Peyer's patch (tissue), 4 donors: Measurements from ENCODE around the gene CDH4. TPM values are rescaled to one million over a fixed set of nuclear protein-coding genes. Genes with fewer than 3 reads are reported as not detected.
"Not testable (repeated sequence)": the region's sequence is repeated elsewhere in the genome, so short reads cannot be mapped to it uniquely, and the experiment has no call there.

Experiments
- DNase-seq, 3 donors: peaks; one replicate each; pipeline ENCODE4 v3.0.0-alpha.2; 2017 to 2019
- H3K27ac ChIP-seq, 4 donors: fragments of 200-600 bp; sonication (generic); one replicate each; pipeline ENCODE4 v1.5.1; 2016 to 2019
- H3K27me3 ChIP-seq, 2 donors: fragments of 200-600 bp; sonication (generic); one replicate each; pipeline ENCODE4 v1.5.1; 2019
- H3K36me3 ChIP-seq, 3 donors: fragments of 200-600 bp; sonication (generic); one replicate each; pipeline ENCODE4 v1.5.1; 2016 to 2019
- H3K4me1 ChIP-seq, 4 donors: fragments of 200-600 bp; sonication (generic); one replicate each; pipeline ENCODE4 v1.5.1; 2016 to 2019
- H3K4me3 ChIP-seq, 4 donors: fragments of 200-600 bp; sonication (generic); 1 replicate in 3 of 4; 2 replicates in 1 of 4; pipeline ENCODE4 v1.5.1; 2016 to 2019; ENCODE audit warnings: mild to moderate bottlenecking in 1 of 4
- H3K9me3 ChIP-seq, 4 donors: fragments of 200-600 bp; sonication (generic); one replicate each; pipeline ENCODE4 v1.5.1; 2016 to 2019; ENCODE audit warnings: mild to moderate bottlenecking in 1 of 4
- CTCF ChIP-seq, 6 experiments: fragments of 450-650 bp in 4 of 6; fragments of 200-600 bp in 2 of 6; sonication (generic) in 1 of 6; IDR thresholded peaks; one replicate each; pipeline ENCODE4 v1.5.1; 2017 to 2019; ENCODE audit warnings: antibody characterized with exemption in 6 of 6, mild to moderate bottlenecking in 3 of 6, moderate library complexity in 1 of 6
- POLR2A ChIP-seq, 2 donors: fragments of 450-650 bp; IDR thresholded peaks; one replicate each; pipeline ENCODE4 v1.5.1; 2017; ENCODE audit warnings: antibody characterized with exemption in 2 of 2, mild to moderate bottlenecking in 2 of 2, moderate library complexity in 2 of 2
- total RNA-seq, 4 donors: library from RNA; depleted of rRNA; stranded (reverse); fragments of >200 nt; gene quantifications; one replicate each; pipeline ENCODE4 v1.1.0, GENCODE V29; 2016

The CDH4 gene
- total RNA-seq, 4 donors from 2014 or later: 0.27 TPM; not detected in 3

GRCh38 chr20:61982191-61982950 is 730.3 kb downstream of the CDH4 start:
- Histone ChIP-seq H3K27ac (no peak overlapping the region), H3K9me3 (no peaks in the 10 kb centered on the region), H3K36me3 (peaks cover 0 to 17% (median 0%) of the 10 kb centered on the region in 3 donors), H3K4me1 (no peaks in the 10 kb centered on the region), H3K4me3 (no peak overlapping the region), H3K27me3 (no peaks in the 10 kb centered on the region)
- no peak for TF ChIP-seq CTCF (IDR thresholded peaks at IDR 0.05)
- TF ChIP-seq POLR2A (IDR thresholded peaks at IDR 0.05): no peak
- DNase-seq: no peak

GRCh38 chr20:61982951-61983315 is 730.9 kb downstream of the CDH4 start:
- peaks cover 0 to 23% (median 0%) of the 10 kb centered on the region in 3 donors for H3K36me3 ChIP-seq
- no peak for DNase-seq
- TF ChIP-seq POLR2A (IDR thresholded peaks at IDR 0.05): no peak
- H3K9me3 ChIP-seq: no peaks in the 10 kb centered on the region
- H3K4me1 ChIP-seq: no peaks in the 10 kb centered on the region
- no peak overlapping the region for H3K27ac ChIP-seq
- no peaks in the 10 kb centered on the region for H3K27me3 ChIP-seq
- H3K4me3 ChIP-seq: no peak overlapping the region

GRCh38 chr20:61983965-61984364 is 731.9 kb downstream of the CDH4 start:
- Histone ChIP-seq H3K27me3 (no peaks in the 10 kb centered on the region), H3K4me1 (no peaks in the 10 kb centered on the region), H3K27ac (no peak overlapping the region), H3K9me3 (no peaks in the 10 kb centered on the region), H3K4me3 (no peak overlapping the region), H3K36me3 (peaks cover 0 to 32% (median 0%) of the 10 kb centered on the region in 3 donors)
- TF ChIP-seq CTCF (IDR thresholded peaks at IDR 0.05): no peak
- no peak for TF ChIP-seq POLR2A (IDR thresholded peaks at IDR 0.05)
- no peak for DNase-seq

- not testable (repeated sequence) for H3K27me3 ChIP-seq, DNase-seq, H3K4me3 ChIP-seq, H3K9me3 ChIP-seq, H3K4me1 ChIP-seq, H3K27ac ChIP-seq
- peaks cover 0 to 34% (median 0%) of the 10 kb centered on the region in 3 donors for H3K36me3 ChIP-seq
Observed at GRCh38 chr20:61984431-61984830, 732.4 kb downstream of the CDH4 start.

- no peak overlapping the region for H3K4me3 ChIP-seq
- H3K27ac ChIP-seq: no peak overlapping the region
- no peak for TF ChIP-seq CTCF (IDR thresholded peaks at IDR 0.05)
- TF ChIP-seq POLR2A (IDR thresholded peaks at IDR 0.05): no peak
- no peaks in the 10 kb centered on the region for H3K27me3 ChIP-seq
- H3K36me3 ChIP-seq: peaks cover 0 to 35% (median 0%) of the 10 kb centered on the region in 3 donors
- DNase-seq: no peak
- no peaks in the 10 kb centered on the region for H3K9me3 ChIP-seq
- no peaks in the 10 kb centered on the region for H3K4me1 ChIP-seq
Observed at GRCh38 chr20:61985096-61985495, 733.0 kb downstream of the CDH4 start.

- peaks cover 0 to 52% (median 0%) of the 10 kb centered on the region in 3 donors for H3K36me3 ChIP-seq
- H3K4me3 ChIP-seq: no peak overlapping the region
- H3K27me3 ChIP-seq: no peaks in the 10 kb centered on the region
- H3K9me3 ChIP-seq: peaks cover 0 to 9% (median 0%) of the 10 kb centered on the region in 4 donors
- H3K4me1 ChIP-seq: no peaks in the 10 kb centered on the region
- TF ChIP-seq CTCF (IDR thresholded peaks at IDR 0.05) (no peak), POLR2A (IDR thresholded peaks at IDR 0.05) (no peak)
- no peak for DNase-seq
- no peak overlapping the region for H3K27ac ChIP-seq
Observed at GRCh38 chr20:61986762-61987321, 734.8 kb downstream of the CDH4 start.
